GM18951 (cell line): ENCODE measurements around the gene METTL8.

ENCODE experiments used
- POLR2A ChIP-seq: IDR thresholded peaks from 4 replicates; pipeline ENCODE4 v1.6.1; 2011; ENCODE audit warnings: mild to moderate bottlenecking; ENCODE audit not compliant: insufficient read length, insufficient read depth; ENCODE audit errors: extremely low read depth
- in situ Hi-C: fragments of 300-500 bp; cut with MboI; formaldehyde crosslinking; loops from one replicate; pipeline ENCODE4 v1.12.0; 2022; ENCODE audit warnings: low sequenced_read_pairs, mixed read lengths, inconsistent platforms; ENCODE audit not compliant: unreplicated experiment

The METTL8 gene

GRCh38 chr2:171441470-171441869 is 7.7 kb upstream of the METTL8 start:
- no peak for TF ChIP-seq POLR2A
- in situ Hi-C loops = no loop called here

GRCh38 chr2:171436307-171436706 is 2.5 kb upstream of the METTL8 start:
- TF ChIP-seq POLR2A = no peak
- in situ Hi-C loops = no loop called here

GRCh38 chr2:171434013-171434989 is 511 bp upstream of the METTL8 start, which contains the start of gene DCAF17:
Gene DCAF17 (plus strand): TSS chr2:171434226. CDS start chr2:171434578, 352 bp downstream.
- in situ Hi-C loops = no loop called here
- TF ChIP-seq POLR2A = peak; percentile 67

GRCh38 chr2:171432969-171433762 is 624 bp downstream of the METTL8 start:
- in situ Hi-C loops = no loop called here
- TF ChIP-seq POLR2A = peak; percentile 25

GRCh38 chr2:171432206-171432968 is 1.4 kb downstream of the METTL8 start:
- in situ Hi-C loops = no loop called here
- TF ChIP-seq POLR2A = no peak

- no peak for TF ChIP-seq POLR2A
- in situ Hi-C loops = no loop called here
These were observed 2.1 kb downstream of the METTL8 start for GRCh38 chr2:171431677-171432167.

- TF ChIP-seq POLR2A = no peak
- in situ Hi-C loops = no loop called here
These were observed 3.0 kb downstream of the METTL8 start for GRCh38 chr2:171430516-171431410.

GRCh38 chr2:171422710-171423495 is 10.9 kb downstream of the METTL8 start:
- in situ Hi-C loops = loop anchor here (10.0 kb wide), 1 partner anchor 448 kb away; no protein-coding TSS in a partner anchor

GRCh38 chr2:171420728-171421563 is 12.8 kb downstream of the METTL8 start:
- no peak for TF ChIP-seq POLR2A
- in situ Hi-C loops = loop anchor here (10.0 kb wide), 1 partner anchor 446 kb away; no protein-coding TSS in a partner anchor

- in situ Hi-C loops = loop anchor here (10.0 kb wide), 1 partner anchor 275 kb away; no protein-coding TSS in a partner anchor
- no peak for TF ChIP-seq POLR2A
These were observed 14.5 kb downstream of the METTL8 start for GRCh38 chr2:171419333-171419732.
